ENCODE measurements around the gene HPCAL1. TPM values are rescaled to one million over a fixed set of nuclear protein-coding genes. Genes with fewer than 3 reads are reported as not detected.
"Not testable (repeated sequence)": the region's sequence is repeated elsewhere in the genome, so short reads cannot be mapped to it uniquely, and the experiment has no call there.

Gene HPCAL1
- total RNA-seq, 2 experiments from 2014 or later, result 61.6 to 63.6 TPM

DNA sequence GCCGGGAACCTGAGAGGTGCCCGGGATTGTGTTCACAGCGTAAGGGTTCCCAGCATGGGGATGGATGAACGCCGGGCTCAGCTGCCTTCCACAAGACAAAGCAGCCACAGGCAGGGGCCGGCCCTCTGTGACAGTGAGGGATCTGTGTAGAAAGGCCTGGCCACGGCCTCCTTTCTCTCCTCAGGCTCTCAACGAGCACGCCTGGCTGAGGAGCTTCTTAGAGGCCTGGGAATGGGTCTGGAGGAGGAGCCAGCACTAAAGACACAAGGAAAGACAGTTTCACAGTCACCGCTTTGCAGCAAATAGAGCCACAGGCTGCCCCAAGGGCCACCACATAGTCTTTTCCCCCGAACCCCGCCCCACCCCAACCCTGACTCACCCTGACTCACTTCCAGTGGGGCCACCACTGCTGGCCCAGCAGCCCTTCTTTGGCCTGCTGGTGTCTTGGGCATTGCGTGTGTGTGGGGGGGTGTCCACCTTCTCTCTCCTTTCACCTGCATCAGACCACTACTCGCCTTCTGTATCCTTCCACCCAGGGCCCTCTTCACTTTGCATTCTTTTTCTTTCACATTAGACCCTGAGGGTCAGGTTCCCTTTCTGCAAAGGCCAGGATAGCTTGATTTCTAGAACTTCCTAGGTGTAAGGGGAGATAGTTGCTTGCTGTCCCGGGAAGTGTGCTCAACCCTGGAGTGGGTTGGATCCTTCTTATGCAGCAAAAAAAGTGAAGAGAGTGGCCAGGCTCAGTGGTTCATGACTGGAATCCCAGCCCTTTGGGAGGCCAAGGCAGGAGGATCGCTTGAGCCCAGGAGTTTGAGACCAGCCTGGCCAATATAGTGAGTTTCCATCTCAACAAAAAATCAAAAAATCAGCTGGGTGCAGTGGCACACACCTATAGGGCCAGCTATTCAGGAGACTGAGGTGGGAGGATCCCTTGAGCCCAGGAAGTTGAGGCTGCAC, 19.3 kb upstream of the HPCAL1 start:
- POLR2A ChIA-PET, result no interaction called here
- no peaks in the 10 kb centered on the region for H3K9me3 Mint-ChIP-seq
- H3K4me3 Mint-ChIP-seq, result no peak overlapping the region
- no peak overlapping the region for H3K27ac Mint-ChIP-seq
- no peak for DNase-seq
- no peaks in the 10 kb centered on the region for H3K36me3 Mint-ChIP-seq (ENCODE audit: low read depth)
- H3K4me1 Mint-ChIP-seq, result peaks cover 12% of the 10 kb centered on the region
- H3K27me3 Mint-ChIP-seq, result peaks cover 2% of the 10 kb centered on the region
- CTCF ChIA-PET, result interaction anchor here (0.7 to 1.4 kb wide), 4 partner anchors 19 to 214 kb away, joined by 3 read pairs; partner anchors contain the start of gene HPCAL1

DNA sequence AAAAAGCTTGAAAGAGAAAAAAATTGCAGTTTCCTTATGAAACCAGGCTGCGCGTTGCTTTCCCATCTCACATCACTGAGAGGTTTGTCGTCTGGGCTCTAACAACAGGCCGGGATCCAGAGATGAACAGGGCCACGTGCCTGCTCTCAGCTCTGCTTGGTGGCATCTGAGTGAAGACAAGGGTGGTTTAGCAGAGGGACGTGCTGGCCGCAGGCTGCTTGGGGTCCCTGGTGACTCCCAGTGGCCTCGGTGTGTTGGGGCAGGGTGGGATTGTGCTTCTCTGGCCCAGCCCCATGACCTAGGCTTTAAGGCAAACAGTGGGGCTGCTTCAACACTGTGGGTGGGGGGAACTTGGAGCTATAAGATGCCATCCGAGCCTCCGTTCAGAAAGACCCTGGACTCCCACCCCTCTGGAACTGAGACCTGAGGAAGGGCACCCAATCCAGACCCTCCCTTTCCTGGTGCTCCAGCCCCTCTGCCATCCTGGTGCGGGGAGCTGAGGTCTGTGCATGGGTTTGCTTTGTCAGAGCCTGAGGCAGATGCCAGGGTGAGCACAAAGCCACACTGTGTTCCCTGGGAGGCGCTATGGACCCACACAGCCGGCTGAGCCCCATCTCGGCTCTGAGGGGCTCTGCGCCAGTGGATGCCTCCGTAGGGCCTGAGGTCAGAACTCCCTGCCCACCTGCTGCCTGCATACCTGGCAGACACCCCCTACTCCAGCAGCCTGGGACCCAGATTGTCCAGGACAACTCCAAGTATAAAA, 18.4 kb upstream of the HPCAL1 start:
- peaks cover 2% of the 10 kb centered on the region for H3K27me3 Mint-ChIP-seq
- ChIA-PET POLR2A (no interaction called here), CTCF (interaction anchor here (0.7 to 1.0 kb wide), 3 partner anchors 18 to 213 kb away, joined by 3 read pairs; partner anchors contain the start of gene HPCAL1)
- no peak for DNase-seq
- no peaks in the 10 kb centered on the region for H3K36me3 Mint-ChIP-seq (ENCODE audit: low read depth)
- peaks cover 8% of the 10 kb centered on the region for H3K4me1 Mint-ChIP-seq
- H3K9me3 Mint-ChIP-seq, result no peaks in the 10 kb centered on the region
- no peak overlapping the region for H3K4me3 Mint-ChIP-seq
- H3K27ac Mint-ChIP-seq, result no peak overlapping the region

DNA sequence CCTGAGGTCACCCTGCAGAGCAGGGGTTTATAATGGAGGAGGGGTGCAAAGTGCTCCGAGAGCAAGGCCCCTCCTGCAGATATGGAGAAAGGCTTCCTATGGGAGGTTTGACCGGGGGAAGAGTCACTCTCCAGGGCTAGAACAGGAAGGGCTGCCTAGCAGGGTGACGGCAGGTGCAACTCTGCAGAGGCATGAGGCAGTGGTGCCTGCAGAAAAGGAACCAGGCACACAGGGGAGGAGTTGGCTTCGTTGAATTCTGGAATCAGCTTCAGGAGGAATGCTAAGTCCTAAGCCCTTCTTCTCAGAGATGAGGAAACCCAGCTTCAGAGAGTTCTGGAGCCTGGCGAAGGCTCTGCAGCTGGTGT, 17.5 kb upstream of the HPCAL1 start:
- CTCF ChIA-PET, result interaction anchor here (1.5 to 2.6 kb wide), 4 partner anchors 16 to 125 kb away, joined by 3 to 12 read pairs (median 6); partner anchors contain the start of gene HPCAL1
- no peaks in the 10 kb centered on the region for H3K36me3 Mint-ChIP-seq (ENCODE audit: low read depth)
- DNase-seq, result no peak
- H3K27ac Mint-ChIP-seq, result no peak overlapping the region
- peaks cover 2% of the 10 kb centered on the region for H3K27me3 Mint-ChIP-seq
- H3K4me3 Mint-ChIP-seq, result no peak overlapping the region
- H3K9me3 Mint-ChIP-seq, result no peaks in the 10 kb centered on the region
- H3K4me1 Mint-ChIP-seq, result peaks cover 8% of the 10 kb centered on the region
- POLR2A ChIA-PET, result no interaction called here

DNA sequence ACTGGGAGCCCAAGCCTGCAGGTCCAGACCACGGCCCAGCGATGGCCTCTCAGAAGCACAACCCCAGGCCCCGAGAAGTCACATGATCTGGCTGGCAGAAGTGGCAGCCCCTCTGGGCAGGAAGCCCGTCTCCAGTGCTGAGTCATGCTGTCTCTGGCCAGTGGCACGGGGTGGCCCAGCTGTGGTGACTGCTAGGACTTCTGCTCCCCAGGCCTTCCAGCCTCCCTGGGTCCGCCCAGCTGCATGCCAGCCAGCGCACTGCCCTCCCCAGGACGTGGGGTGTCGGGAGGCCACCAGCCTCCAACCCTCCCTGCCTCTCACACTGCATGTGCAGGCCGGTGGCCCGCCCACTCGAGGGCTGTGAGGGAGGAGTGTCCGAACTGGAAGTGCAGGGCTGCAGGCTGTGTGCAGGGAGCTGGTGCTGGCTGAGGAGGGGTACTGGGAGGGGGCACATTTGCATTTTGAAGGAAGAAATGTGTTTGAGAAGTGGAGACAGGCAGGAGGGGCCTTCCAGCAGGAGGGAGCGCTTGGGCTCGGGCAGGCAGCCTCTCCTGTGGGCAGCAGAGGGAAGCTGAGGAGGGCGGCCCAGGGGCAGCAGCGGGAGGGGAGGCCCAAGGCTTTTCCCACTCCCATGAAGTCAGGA, 17.0 kb upstream of the HPCAL1 start:
- no peaks in the 10 kb centered on the region for H3K36me3 Mint-ChIP-seq (ENCODE audit: low read depth)
- H3K4me3 Mint-ChIP-seq, result no peak overlapping the region
- no peak for DNase-seq
- peaks cover 2% of the 10 kb centered on the region for H3K27me3 Mint-ChIP-seq
- ChIA-PET POLR2A (no interaction called here), CTCF (interaction anchor here (1.5 to 2.6 kb wide), 5 partner anchors 16 to 124 kb away, joined by 3 to 12 read pairs (median 5); partner anchors contain the start of gene HPCAL1)
- no peaks in the 10 kb centered on the region for H3K9me3 Mint-ChIP-seq
- H3K4me1 Mint-ChIP-seq, result peaks cover 8% of the 10 kb centered on the region
- no peak overlapping the region for H3K27ac Mint-ChIP-seq

DNA sequence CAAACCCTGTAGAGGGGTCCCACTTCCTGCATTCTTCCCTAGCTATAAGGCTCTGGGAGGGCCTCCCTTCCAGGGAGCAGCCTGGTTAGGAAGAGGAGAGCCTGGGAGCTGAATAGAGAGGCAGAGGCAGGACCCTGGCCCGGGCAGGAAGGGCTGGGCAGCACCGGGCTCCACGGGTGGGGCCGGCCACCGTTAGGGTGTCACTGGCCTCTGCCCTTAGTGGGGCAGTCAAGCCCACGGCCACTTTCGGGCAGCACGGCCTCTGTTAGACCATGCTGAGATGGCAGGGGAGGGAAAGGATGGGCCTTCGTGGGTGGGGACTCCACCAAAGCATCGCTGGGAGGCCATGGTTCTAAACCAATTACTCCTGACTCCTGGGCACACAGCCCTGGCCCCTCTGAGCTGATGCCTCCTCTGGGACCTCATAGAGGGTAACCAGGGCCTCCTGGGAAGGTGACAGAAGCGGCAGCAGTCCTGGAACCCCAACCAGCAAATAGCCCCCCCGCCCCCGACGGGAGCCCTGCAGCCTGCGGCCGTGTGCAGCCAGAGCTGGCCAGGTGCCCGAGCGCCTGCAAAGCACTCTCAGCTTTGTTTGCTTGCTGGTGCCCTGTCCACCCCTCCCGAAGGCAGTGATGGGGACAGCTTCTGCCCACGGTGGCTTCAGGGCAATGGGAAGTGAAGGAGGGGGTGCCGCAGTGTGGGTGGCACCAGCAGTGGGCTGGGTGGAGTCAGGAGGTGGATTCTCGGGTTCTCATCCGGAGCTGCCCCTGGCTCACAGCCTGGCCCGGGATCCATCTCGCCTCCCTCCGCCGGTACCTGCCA, 16.3 kb upstream of the HPCAL1 start:
- ChIA-PET CTCF (interaction anchor here (0.5 to 2.6 kb wide), 10 partner anchors 12 to 161 kb away, joined by 3 to 12 read pairs (median 5); partner anchors contain the start of gene HPCAL1), POLR2A (no interaction called here)
- no peak for DNase-seq
- Mint-ChIP-seq H3K27ac (no peak overlapping the region), H3K36me3 (ENCODE audit: low read depth) (no peaks in the 10 kb centered on the region), H3K4me1 (peaks cover 8% of the 10 kb centered on the region), H3K9me3 (no peaks in the 10 kb centered on the region), H3K4me3 (no peak overlapping the region), H3K27me3 (peaks cover 2% of the 10 kb centered on the region)

DNA sequence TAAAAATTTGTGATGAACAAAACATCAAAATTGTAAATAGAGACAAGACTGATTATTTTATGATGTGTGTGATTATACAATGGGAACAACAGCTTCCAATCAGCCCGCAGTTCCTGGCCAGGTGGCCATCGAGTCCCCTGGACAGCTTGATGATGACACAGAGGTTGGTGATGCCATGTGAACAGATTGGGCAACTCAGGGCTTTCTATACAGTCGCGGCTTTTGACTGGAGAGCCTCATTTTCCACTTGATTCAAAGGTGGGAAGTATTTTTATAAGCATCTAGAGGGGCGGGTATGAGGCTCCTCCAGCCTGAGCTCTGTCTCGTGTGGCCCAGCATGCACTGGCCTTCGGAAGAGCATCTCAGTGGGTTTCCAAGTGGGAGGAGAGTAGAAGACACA, 14.9 kb upstream of the HPCAL1 start:
- Mint-ChIP-seq H3K36me3 (ENCODE audit: low read depth) (no peaks in the 10 kb centered on the region), H3K27me3 (no peaks in the 10 kb centered on the region), H3K4me3 (no peak overlapping the region), H3K27ac (no peak overlapping the region), H3K4me1 (peaks cover 6% of the 10 kb centered on the region), H3K9me3 (no peaks in the 10 kb centered on the region)
- ChIA-PET POLR2A (no interaction called here), CTCF (interaction anchor here (0.8 to 2.4 kb wide), 4 partner anchors 11 to 121 kb away, joined by 3 to 5 read pairs (median 4); partner anchors contain the start of gene HPCAL1)
- DNase-seq, result no peak

DNA sequence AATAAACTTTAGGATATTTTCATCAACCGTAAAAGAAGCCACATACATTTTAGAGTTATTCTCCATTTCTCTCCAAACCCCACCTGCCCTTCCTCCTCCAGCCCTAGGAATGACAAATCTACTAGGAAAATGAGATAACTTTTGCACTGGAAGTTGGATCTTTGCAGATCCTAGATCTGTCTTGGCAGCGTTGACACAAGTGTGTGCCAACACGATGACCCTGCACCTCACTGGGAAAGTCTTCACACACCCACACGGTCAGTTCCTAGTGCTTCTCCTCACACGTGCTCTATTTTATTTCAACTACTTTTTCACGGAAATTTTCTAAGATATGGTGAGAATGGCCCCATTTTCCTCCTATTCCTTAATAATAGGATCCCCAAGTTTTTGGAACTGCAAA, 14.1 kb upstream of the HPCAL1 start:
- DNase-seq, result no peak
- ChIA-PET CTCF (interaction anchor here (1.5 kb wide), 1 partner anchor 12 kb away, joined by 3 read pairs; no protein-coding TSS in a partner anchor), POLR2A (no interaction called here)
- no peak overlapping the region for H3K4me3 Mint-ChIP-seq
- H3K4me1 Mint-ChIP-seq, result peaks cover 2% of the 10 kb centered on the region
- H3K9me3 Mint-ChIP-seq, result peaks cover under 1% of the 10 kb centered on the region
- H3K27ac Mint-ChIP-seq, result no peak overlapping the region
- H3K27me3 Mint-ChIP-seq, result peaks cover 5% of the 10 kb centered on the region
- H3K36me3 Mint-ChIP-seq (ENCODE audit: low read depth), result no peaks in the 10 kb centered on the region

DNA sequence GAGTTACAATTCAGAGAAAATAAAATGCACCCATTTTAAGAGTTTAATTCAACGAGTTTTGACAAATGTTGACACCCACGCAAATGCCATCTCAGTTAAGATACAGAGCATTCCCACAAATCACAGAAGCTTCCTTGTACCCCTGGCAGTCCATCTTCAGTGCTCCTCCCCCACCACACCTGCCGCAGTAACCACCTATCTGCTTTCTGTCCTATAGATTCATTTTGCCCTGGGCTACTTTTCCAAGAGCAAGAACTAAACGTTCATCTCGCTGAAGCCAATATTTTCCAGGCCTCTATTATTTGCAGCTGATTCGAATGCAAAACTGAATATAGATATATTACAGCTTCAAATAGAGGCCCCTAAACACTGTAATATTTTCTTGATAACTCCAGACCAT, 13.4 kb upstream of the HPCAL1 start:
- Mint-ChIP-seq H3K27me3 (peaks cover 5% of the 10 kb centered on the region), H3K4me1 (no peaks in the 10 kb centered on the region), H3K36me3 (ENCODE audit: low read depth) (no peaks in the 10 kb centered on the region), H3K4me3 (no peak overlapping the region), H3K9me3 (peaks cover 8% of the 10 kb centered on the region), H3K27ac (no peak overlapping the region)
- no peak for DNase-seq
- ChIA-PET POLR2A (no interaction called here), CTCF (interaction anchor here (0.9 kb wide), 1 partner anchor 165 kb away, joined by 6 read pairs; no protein-coding TSS in a partner anchor)

DNA sequence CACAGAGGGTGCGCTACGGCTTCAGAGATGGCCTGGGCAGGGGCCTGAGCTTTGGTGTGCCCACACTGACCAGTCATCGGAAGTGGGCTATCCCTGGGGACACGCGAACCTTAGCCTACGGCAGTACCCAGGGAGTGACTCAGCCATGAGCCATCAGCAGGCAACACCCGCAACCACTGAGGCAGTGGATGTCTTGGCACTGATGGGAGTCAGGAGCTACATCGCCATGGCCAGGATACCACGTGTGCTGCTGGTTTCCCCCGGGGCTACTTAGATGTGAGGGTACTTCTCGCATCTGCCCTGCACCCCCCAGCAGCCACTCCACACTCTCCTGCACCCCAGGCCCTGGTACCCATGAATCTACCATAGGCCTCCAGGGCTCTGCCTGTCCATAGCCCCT, 12.8 kb upstream of the HPCAL1 start:
- Mint-ChIP-seq H3K36me3 (ENCODE audit: low read depth) (no peaks in the 10 kb centered on the region), H3K27ac (no peak overlapping the region), H3K4me1 (no peaks in the 10 kb centered on the region), H3K27me3 (peaks cover 5% of the 10 kb centered on the region), H3K4me3 (no peak overlapping the region), H3K9me3 (peaks cover 9% of the 10 kb centered on the region)
- no peak for DNase-seq
- POLR2A ChIA-PET, result no interaction called here
- CTCF ChIA-PET, result interaction anchor here (0.9 to 1.1 kb wide), 3 partner anchors 13 to 166 kb away, joined by 3 to 6 read pairs (median 3); partner anchors contain the start of gene HPCAL1

DNA sequence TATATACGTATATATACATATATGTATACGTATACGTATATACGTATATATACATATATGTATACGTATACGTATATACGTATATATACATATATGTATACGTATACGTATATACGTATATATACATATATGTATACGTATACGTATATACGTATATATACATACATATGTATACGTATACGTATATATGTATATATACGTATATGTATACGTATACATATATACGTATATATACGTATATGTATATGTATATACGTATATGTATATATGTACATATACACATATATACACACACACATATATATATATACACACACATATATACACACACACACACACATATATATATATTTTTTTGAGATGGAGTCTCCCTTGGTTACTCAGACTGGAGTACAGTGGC, 11.3 kb upstream of the HPCAL1 start:
- H3K36me3 Mint-ChIP-seq (ENCODE audit: low read depth); H3K9me3 Mint-ChIP-seq; H3K4me3 Mint-ChIP-seq; H3K27ac Mint-ChIP-seq; DNase-seq; H3K27me3 Mint-ChIP-seq; CTCF ChIA-PET; POLR2A ChIA-PET; H3K4me1 Mint-ChIP-seq: not testable (repeated sequence)

DNA sequence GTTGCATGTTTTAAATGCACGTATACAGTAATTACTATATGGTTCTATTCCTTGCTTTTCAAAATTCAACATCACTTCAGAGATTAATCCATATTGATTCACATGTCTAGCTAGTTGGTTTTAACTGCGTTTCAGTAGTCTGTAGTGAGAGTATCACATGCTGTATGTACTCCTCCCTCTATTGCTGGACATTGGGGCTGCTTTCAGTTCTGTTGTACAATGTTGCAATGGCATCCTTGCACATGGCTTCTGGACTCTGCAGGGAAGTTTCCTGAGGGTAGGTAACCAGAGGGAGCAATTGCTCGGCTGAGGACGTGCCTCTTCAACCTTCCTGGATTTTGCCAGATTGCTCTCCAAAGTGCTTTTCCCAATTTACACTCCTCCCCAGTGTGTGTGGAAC, 10.7 kb upstream of the HPCAL1 start:
- POLR2A ChIA-PET, result no interaction called here

DNA sequence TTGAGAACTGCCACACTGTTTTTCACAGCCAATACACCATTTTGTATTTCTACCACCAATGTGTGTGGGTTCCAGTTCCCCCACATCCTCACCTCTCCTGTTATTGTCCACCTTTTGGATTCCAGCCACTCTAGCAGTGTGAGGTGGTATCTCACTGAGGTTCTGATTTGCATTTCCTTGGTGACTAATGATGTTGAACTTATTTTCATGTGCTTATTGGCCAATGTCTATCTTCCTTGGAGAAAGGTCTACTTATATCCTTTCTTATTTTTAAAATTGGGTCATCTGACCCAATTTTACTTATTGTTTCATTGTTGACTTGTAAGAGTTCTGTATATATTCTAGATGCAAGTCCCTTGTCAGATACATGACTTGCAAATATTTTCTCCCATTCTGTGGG, 9.1 kb upstream of the HPCAL1 start:
- H3K4me3 Mint-ChIP-seq, result no peak overlapping the region
- peaks cover 5% of the 10 kb centered on the region for H3K27me3 Mint-ChIP-seq
- CTCF ChIA-PET, result no interaction called here
- POLR2A ChIA-PET, result no interaction called here
- H3K9me3 Mint-ChIP-seq, result peaks cover 9% of the 10 kb centered on the region
- no peaks in the 10 kb centered on the region for H3K36me3 Mint-ChIP-seq (ENCODE audit: low read depth)
- peaks cover 15% of the 10 kb centered on the region for H3K4me1 Mint-ChIP-seq
- DNase-seq, result no peak
- no peak overlapping the region for H3K27ac Mint-ChIP-seq

More for the DNA sequence above, 10.7 kb upstream of the HPCAL1 start:
- no peak overlapping the region for H3K4me3 Mint-ChIP-seq
- CTCF ChIA-PET, result no interaction called here
- H3K27ac Mint-ChIP-seq, result no peak overlapping the region
- H3K4me1 Mint-ChIP-seq, result no peaks in the 10 kb centered on the region
- H3K27me3 Mint-ChIP-seq, result peaks cover 5% of the 10 kb centered on the region
- no peak for DNase-seq
- peaks cover 9% of the 10 kb centered on the region for H3K9me3 Mint-ChIP-seq
- H3K36me3 Mint-ChIP-seq (ENCODE audit: low read depth), result no peaks in the 10 kb centered on the region

Data from activated CD4-positive, alpha-beta T cell treated with anti-CD3 and anti-CD28 coated beads, Interleukin-2, amount 10 ng/mL, durations not matched to agents 7 days and 5 days (primary cell).